Activated naive CD4-positive, alpha-beta T cell treated with anti-CD3 and anti-CD28 coated beads, Interleukin-2, amount 50 U/mL, for 24 hours (primary cell): ENCODE results near the gene C1orf115.
A peak's percentile ranks its signal among the peaks of the same experiment; 100 is the strongest.

ENCODE experiments used
- H3K27ac Mint-ChIP-seq: one replicate; pipeline ENCODE4 v1.8.0; 2021; ENCODE audit warnings: mild to moderate bottlenecking, mixed read lengths
- H3K27me3 Mint-ChIP-seq: one replicate; pipeline ENCODE4 v1.8.0; 2021; ENCODE audit warnings: mixed read lengths
- H3K36me3 Mint-ChIP-seq: one replicate; pipeline ENCODE4 v1.8.0; 2021; ENCODE audit warnings: mixed read lengths
- H3K4me1 Mint-ChIP-seq: one replicate; pipeline ENCODE4 v1.8.0; 2021; ENCODE audit warnings: mixed read lengths
- H3K4me3 Mint-ChIP-seq: one replicate; pipeline ENCODE4 v1.8.0; 2021; ENCODE audit warnings: mild to moderate bottlenecking, mixed read lengths
- H3K9me3 Mint-ChIP-seq: one replicate; pipeline ENCODE4 v1.8.0; 2021; ENCODE audit warnings: mixed read lengths

Gene C1orf115

DNA sequence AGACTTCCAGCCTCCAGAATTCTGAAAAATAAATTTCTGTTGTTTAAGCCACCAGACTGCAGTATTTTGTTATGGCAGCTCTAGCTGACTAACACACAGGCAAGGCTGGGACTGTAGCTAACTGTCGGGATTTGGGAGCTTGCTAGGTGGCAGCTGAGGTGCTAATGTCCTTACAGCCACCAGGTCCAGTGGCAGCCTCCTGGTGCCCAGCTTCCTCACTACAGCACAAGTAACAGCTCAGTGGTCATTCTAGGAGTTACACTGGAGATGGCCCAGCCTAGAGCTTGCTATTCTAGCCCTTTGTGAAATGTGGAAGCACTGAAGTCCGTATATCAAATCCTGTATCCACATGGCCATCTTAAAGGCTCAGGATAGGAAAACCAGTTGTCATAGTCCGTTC, 4.3 kb upstream of the C1orf115 start:
- Mint-ChIP-seq H3K27me3 (peaks cover 4% of the 10 kb centered on the region), H3K36me3 (no peaks in the 10 kb centered on the region), H3K4me1 (peaks cover 5% of the 10 kb centered on the region), H3K9me3 (no peaks in the 10 kb centered on the region), H3K4me3 (no peak overlapping the region), H3K27ac (no peak overlapping the region)

DNA sequence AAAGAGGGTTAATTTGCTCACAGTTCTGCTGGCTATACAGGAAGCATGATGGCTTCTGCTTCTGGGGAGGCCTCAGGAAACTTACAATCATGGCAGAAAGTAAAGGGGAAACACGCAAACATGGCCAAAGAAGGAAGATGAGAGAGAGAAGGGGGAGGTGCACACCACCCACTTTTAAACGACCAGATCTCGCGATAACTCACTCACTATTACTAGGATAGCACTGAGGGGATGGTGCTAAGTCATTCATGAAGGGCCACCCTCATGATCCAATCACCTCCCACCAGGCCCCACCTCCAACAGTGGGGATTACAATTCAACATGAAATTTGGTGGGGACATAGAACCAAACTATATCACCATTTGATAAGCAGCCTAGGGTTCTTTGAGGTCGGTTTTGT, 2.4 kb upstream of the C1orf115 start:
- Mint-ChIP-seq H3K27me3 (peaks cover 4% of the 10 kb centered on the region), H3K4me1 (peaks cover 5% of the 10 kb centered on the region), H3K4me3 (no peak overlapping the region), H3K27ac (no peak overlapping the region), H3K36me3 (no peaks in the 10 kb centered on the region), H3K9me3 (no peaks in the 10 kb centered on the region)

DNA sequence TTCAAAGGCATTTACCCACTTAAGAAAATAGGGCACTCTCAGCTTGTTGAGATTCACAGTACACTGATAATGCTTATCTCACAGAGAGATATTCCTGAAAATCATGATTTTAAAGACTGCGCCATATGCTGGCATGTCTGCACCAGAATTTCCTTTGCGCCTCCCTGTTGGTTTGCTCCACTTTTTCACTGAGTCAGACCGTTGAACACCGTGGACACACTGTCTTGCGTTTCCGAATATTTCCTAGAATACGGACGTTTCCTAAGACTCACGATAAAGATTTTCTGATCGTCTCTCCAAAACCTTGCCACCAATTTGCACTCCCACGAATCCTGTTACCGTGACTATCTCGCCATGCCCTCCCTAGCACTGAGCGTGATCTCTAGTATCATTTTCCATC, 497 bp upstream of the C1orf115 start:
- Mint-ChIP-seq H3K27me3 (peaks cover 4% of the 10 kb centered on the region), H3K36me3 (no peaks in the 10 kb centered on the region), H3K4me3 (peak overlapping the region; percentile 79), H3K27ac (no peak overlapping the region), H3K4me1 (peaks cover 5% of the 10 kb centered on the region), H3K9me3 (no peaks in the 10 kb centered on the region)

DNA sequence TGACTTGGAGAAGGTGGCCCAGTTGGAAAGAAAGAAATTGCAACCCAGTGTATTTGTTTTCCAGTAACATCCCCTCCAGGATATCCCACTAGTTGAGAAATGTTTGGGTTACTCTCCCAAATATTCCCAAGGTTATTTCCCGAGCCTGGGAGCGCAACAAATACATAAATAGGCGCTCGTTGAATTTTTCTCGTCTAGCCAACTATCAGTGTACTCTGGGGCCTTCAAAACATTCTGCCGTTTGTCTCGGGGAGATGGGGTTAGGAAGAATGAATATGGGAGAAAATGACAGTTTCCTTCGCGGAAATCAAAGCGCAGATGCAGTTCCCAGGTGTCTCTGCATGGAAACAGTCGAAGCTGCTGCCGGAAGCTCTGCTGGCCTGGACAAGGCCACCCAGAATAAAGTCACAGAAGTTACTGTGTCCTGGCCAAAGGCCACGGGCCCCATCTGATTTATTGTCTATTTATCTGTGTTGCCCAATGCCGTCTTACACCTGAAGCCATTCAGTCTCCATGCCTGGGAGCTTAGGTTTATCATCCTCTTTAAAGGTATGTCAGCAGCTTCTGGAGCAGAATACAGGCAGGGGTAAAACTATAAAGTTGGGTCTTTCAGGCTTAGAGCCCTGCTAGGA, 1.0 kb downstream of the C1orf115 start:
- no peak overlapping the region for H3K27ac Mint-ChIP-seq

DNA sequence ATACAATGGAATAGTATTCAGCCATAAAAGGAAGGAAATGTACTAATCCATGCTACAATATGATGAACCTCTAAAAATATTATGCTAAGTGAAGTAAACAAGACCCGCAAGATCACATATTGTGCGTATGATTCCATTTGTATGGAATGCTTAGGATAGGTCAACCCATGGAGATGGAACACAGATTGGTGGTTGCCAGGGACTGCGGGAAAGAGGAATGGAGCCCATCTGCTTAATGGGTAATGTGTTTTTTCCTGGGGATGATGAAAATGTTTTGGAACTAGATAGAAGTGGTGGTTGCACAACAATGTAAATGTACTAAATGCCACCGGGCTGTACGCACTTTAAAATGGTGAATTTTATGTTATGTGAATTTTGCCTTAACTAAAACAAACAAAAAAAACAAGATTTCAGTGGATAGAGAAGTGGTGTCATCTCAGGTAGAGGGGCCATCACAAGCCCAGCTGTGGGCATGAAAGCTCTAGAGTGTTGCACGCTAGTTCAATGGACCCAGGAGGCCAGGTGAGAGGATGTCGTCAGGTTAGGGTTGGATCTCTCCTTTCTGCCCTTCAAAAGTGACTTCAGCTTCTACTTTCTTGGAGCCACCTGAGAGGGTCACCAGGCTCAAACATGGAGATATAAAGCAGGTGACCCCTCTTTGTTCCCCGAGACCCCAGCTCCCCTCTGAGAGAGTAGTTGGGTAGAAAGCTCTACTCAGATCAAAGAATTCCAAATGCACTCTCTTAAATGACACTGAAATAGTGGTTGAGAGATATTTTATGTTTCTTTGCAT, 2.5 kb downstream of the C1orf115 start:
- H3K9me3 Mint-ChIP-seq = no peaks in the 10 kb centered on the region
- no peak overlapping the region for H3K4me3 Mint-ChIP-seq
- H3K4me1 Mint-ChIP-seq = peaks cover 5% of the 10 kb centered on the region
- H3K36me3 Mint-ChIP-seq = no peaks in the 10 kb centered on the region
- H3K27ac Mint-ChIP-seq = no peak overlapping the region
- peaks cover 4% of the 10 kb centered on the region for H3K27me3 Mint-ChIP-seq

More for the DNA sequence above, 1.0 kb downstream of the C1orf115 start:
- Mint-ChIP-seq H3K4me1 (peaks cover 5% of the 10 kb centered on the region), H3K4me3 (peak overlapping the region; percentile 54), H3K27me3 (peaks cover 4% of the 10 kb centered on the region), H3K36me3 (no peaks in the 10 kb centered on the region), H3K9me3 (no peaks in the 10 kb centered on the region)

DNA sequence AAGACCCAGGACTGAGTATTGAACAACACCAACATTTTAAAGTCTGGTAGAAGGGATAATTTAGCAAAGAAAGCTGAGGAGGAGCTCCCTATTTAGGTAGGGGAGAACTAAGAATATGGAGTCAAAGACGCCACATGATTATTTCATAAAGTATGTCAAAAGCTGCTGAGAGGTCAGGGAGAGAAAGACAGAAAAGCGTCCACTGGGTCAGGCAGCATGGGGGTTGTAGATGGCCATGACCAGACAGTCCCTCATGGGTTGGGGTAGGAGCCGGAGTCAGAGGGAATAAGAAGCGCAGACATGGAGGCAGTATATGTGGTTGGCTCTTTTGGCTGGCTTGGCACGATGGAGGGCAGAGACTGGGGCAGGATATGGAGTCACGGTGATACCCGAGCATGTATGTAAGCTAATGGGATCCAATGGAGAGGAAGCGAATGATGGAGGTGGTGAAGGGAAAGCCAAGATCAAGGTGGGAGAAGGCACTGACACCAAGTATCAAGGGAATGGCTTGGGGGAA, 4.8 kb downstream of the C1orf115 start:
- H3K9me3 Mint-ChIP-seq = no peaks in the 10 kb centered on the region
- H3K27me3 Mint-ChIP-seq = peaks cover under 1% of the 10 kb centered on the region
- no peak overlapping the region for H3K4me3 Mint-ChIP-seq
- H3K36me3 Mint-ChIP-seq = no peaks in the 10 kb centered on the region
- peaks cover 2% of the 10 kb centered on the region for H3K4me1 Mint-ChIP-seq
- no peak overlapping the region for H3K27ac Mint-ChIP-seq

DNA sequence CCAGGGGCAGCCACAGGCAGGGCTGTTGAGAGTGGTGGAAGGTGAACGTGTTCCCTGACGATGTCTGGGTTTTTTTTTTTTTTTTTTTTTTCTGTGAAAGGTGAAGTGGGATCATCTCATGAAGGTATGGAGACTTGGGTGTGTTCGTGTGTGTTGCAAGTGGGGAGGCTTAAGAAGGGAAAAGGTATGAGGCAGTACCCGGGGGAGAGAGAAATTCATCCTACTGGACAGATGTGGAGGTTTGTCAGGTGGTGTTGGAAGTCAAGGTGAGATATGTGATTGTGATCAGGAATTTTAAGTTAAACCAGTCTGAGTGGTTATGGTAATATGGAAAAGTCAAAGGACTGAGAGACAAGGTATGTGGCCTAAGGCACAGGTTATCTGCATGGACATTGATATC, 5.3 kb downstream of the C1orf115 start:
- no peak overlapping the region for H3K27ac Mint-ChIP-seq
- no peaks in the 10 kb centered on the region for H3K9me3 Mint-ChIP-seq
- no peaks in the 10 kb centered on the region for H3K36me3 Mint-ChIP-seq
- H3K27me3 Mint-ChIP-seq = no peaks in the 10 kb centered on the region
- no peaks in the 10 kb centered on the region for H3K4me1 Mint-ChIP-seq
- no peak overlapping the region for H3K4me3 Mint-ChIP-seq

DNA sequence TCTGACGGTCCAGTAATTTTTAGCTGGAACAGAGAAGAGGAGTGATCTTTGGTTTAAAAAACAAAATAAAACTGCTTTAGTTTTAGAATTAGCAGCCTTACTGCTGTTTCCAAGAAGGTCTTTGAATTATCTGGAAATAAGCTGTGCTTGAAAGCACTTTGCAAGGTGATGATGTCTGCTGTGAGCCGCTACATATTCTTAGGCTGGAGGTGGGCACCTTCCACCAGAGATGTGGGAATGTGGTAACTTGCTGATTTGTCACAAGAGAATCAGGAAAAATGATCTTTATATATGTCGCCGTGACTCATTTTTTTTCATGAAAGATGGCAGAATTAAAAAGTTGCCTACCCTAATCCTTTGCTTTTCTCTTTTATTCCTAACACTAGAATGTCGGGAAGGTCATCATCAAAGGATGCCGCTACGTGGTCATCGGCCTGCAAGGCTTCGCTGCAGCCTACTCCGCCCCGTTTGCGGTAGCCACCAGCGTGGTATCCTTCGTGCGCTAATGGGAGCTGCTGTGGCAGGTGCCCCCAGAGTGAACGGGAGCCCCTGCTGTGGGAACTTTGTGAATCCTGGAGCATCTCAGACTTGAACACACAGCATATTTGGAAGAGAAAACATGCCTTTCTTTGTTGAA, 6.2 kb downstream of the C1orf115 start:
- no peaks in the 10 kb centered on the region for H3K36me3 Mint-ChIP-seq
- H3K27ac Mint-ChIP-seq = no peak overlapping the region
- H3K4me3 Mint-ChIP-seq = no peak overlapping the region
- no peaks in the 10 kb centered on the region for H3K9me3 Mint-ChIP-seq
- H3K27me3 Mint-ChIP-seq = no peaks in the 10 kb centered on the region
- no peaks in the 10 kb centered on the region for H3K4me1 Mint-ChIP-seq

DNA sequence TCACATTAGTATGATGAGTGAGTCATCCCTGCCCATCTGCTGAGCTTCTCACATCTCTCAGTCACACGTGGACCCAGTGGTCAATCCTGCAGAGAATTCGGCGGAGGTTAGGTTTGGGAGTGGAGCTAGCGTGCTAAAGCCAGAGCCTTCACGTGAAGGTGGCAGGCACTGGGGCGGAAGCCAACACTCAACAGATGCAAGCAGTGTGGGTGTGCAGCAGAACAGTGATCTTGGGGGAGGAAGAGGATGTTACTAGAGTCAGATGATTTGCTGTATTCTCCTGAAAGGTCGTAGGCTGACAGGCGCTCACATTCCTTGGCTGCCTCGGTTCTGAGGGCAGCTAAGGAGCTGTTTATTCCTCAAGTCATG, 6.7 kb downstream of the C1orf115 start:
- Mint-ChIP-seq H3K4me1 (no peaks in the 10 kb centered on the region), H3K27ac (no peak overlapping the region), H3K9me3 (no peaks in the 10 kb centered on the region), H3K36me3 (no peaks in the 10 kb centered on the region), H3K27me3 (no peaks in the 10 kb centered on the region), H3K4me3 (no peak overlapping the region)

DNA sequence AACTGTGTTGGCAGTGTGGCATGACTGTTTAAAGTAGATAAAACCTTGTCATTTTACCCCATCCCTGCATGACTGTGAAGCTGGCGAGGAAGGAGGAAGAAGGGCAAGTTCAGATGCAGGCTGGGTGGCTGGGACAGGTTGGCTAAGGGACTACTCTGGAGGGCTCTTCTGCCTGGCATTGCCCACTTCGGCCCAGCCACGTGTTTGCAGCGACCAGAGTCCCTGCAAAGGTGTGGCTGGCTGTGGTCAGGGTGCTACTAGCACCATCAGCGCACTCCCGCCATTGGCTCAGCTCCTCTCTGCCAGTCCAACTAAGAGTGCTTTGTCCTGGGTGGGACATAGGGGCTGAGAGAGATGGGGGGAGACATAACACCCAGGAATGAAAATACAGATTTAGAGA, 7.2 kb downstream of the C1orf115 start:
- no peaks in the 10 kb centered on the region for H3K4me1 Mint-ChIP-seq
- no peak overlapping the region for H3K4me3 Mint-ChIP-seq
- peaks cover 3% of the 10 kb centered on the region for H3K27me3 Mint-ChIP-seq
- H3K36me3 Mint-ChIP-seq = no peaks in the 10 kb centered on the region
- no peaks in the 10 kb centered on the region for H3K9me3 Mint-ChIP-seq
- H3K27ac Mint-ChIP-seq = no peak overlapping the region

DNA sequence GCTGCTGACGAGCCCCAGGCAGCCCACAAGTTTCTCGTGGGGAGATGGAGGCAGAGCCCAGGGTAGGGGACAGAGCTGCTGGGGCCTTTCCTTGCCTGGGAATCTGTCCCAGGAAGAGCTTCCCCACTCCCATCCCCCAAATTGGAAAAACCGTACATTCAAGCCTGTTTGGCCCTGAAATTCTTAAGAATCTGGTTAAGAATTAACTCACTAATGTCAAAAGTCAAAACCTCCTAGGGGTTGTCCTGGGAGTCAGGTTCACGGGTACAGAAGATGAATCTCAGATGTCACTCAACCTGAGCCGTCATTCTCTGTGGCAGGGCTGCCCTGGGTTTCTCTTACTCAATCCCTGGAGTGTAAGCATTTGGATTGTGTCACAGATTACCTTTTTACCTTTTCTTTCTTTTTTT, 8.4 kb downstream of the C1orf115 start:
- Mint-ChIP-seq H3K4me1 (no peaks in the 10 kb centered on the region), H3K27ac (no peak overlapping the region), H3K27me3 (peaks cover 3% of the 10 kb centered on the region), H3K4me3 (no peak overlapping the region), H3K9me3 (no peaks in the 10 kb centered on the region), H3K36me3 (no peaks in the 10 kb centered on the region)

DNA sequence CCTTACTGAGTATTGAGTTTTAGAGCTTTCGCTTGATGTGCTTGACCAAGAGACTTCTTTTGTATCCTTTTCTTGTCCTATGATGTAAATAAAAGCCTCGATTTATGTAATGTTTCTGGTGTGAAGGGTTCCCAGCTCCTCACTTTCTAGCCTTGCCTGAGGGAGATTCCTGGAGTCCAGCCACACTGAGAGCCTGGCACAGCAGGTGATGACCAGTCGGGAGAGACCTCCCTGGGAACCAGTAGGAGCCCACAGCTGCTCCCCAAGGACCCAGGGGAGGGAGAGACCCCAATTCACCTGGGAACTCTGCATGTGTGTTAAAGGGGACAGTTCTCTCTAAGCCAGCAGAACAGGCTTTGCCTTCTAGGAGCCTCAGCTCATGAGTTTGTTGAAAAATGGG, 8.9 kb downstream of the C1orf115 start:
- no peak overlapping the region for H3K4me3 Mint-ChIP-seq
- H3K27me3 Mint-ChIP-seq = peaks cover 3% of the 10 kb centered on the region
- no peaks in the 10 kb centered on the region for H3K9me3 Mint-ChIP-seq
- no peaks in the 10 kb centered on the region for H3K4me1 Mint-ChIP-seq
- no peak overlapping the region for H3K27ac Mint-ChIP-seq
- H3K36me3 Mint-ChIP-seq = no peaks in the 10 kb centered on the region

DNA sequence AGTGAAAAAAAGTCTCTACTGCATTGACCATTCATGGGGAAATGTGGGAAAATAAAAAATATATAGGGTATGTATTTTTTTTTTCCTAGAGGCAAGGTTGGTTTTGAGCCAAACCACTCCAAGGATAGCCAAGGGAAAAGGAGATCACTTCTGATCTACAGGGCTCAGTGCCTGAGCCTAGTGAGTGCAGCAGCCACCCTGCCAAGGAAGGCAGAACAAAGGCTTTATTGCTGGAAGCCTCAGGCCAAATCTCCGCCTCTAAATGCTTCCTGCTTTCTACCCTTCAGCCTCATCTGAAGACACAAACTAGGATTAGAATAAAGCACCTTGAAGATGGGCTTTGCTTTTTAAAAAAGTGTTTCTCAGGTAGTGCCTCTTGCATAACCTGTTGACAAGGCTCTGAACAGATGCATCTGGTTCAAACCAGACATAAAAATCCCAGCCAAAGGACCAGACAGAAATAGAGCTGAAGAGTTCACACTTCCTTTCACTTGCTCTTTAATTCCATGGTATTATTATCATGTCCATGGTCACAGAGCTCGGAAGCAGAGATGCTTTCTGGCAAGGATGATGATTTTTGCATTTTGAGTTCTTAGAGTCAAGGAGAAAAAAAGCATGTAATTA, 10.5 kb downstream of the C1orf115 start:
- Mint-ChIP-seq H3K9me3 (no peaks in the 10 kb centered on the region), H3K4me1 (no peaks in the 10 kb centered on the region), H3K36me3 (no peaks in the 10 kb centered on the region), H3K27me3 (peaks cover 3% of the 10 kb centered on the region), H3K27ac (no peak overlapping the region), H3K4me3 (no peak overlapping the region)

DNA sequence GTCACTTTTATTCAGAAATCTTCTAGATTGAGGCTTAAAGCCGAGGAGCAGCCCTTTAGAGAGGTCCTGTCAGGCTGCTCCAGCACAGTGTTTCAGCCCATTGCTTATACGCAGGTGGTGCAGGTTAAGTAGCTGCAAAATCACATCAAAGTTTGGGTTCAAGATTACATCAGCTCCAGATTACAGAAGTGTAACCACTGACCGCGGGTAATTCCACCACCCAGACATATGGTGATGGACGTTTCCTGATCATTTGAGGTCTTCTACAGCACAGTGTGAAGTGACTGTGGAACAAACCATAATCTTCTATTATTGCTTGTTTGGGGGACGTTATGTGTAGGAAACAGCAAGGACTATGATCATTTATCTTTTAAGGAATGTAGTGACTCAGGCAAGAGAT, 11.8 kb downstream of the C1orf115 start:
- H3K36me3 Mint-ChIP-seq = no peaks in the 10 kb centered on the region
- no peaks in the 10 kb centered on the region for H3K9me3 Mint-ChIP-seq
- no peak overlapping the region for H3K27ac Mint-ChIP-seq
- H3K27me3 Mint-ChIP-seq = peaks cover 3% of the 10 kb centered on the region
- no peak overlapping the region for H3K4me3 Mint-ChIP-seq
- H3K4me1 Mint-ChIP-seq = no peaks in the 10 kb centered on the region

DNA sequence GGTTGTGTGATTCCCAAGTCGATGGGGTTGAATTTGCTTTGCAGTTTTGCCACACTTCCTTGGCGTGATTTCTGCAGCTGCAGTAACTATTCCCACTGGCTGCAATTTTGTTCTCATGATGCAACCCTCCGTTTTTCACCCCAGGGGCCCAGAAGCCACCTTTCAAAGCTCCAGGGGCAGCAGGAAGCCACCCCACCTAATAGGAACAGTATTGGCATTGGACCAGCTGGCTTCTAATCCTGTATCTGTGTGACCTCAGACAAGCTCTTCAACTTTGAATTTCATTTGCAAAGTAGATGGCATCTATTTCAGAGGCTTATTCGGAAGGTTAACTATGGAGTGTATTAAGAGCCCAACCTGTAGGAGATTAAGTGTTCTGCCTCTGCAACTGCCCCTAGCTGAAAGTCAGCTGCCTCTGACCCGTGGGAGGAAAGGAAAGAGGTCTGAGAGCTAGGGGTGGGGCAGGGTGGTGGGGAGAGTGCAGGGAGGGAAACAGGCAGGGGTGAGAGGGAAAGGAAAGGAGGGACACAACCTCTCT, 12.6 kb downstream of the C1orf115 start:
- Mint-ChIP-seq H3K4me3 (no peak overlapping the region), H3K4me1 (no peaks in the 10 kb centered on the region), H3K36me3 (no peaks in the 10 kb centered on the region), H3K27me3 (peaks cover 3% of the 10 kb centered on the region), H3K27ac (no peak overlapping the region), H3K9me3 (no peaks in the 10 kb centered on the region)
